ENCODE data around the gene EIF3B.

Gene EIF3B

GRCh38 chr7:2354939-2355704 is 495 bp downstream of the EIF3B start:
- TF ChIP-seq FOXP2 (optimal IDR thresholded peaks at IDR 0.05; ENCODE audit: borderline replicate concordance, extremely low read depth, extremely low read length, insufficient read depth): no peak
- 0 out of 4 replicates have a peak, but pooled peaks of 1 of the 2 experiments have one; percentile 28 for TF ChIP-seq REST (IDR thresholded peaks at IDR 0.05; ENCODE audit: insufficient read depth in 1 of 2, low read depth in 2 of 2, low read length in 2 of 2)
- TF ChIP-seq TAF1 (IDR thresholded peaks at IDR 0.05; ENCODE audit: borderline replicate concordance, insufficient read depth, low read length): no peak
- TF ChIP-seq SIN3A (IDR thresholded peaks at IDR 0.05; ENCODE audit: borderline replicate concordance, insufficient read depth, low read length): peak; percentile 18; the same call in 1 of the 2 replicates
- no peak for TF ChIP-seq POLR2AphosphoS5 (IDR thresholded peaks at IDR 0.05; ENCODE audit: low read depth, low read length)

GRCh38 chr7:2355705-2356008 is 1.0 kb downstream of the EIF3B start:
- TF ChIP-seq FOXP2 (optimal IDR thresholded peaks at IDR 0.05; ENCODE audit: borderline replicate concordance, extremely low read depth, extremely low read length, insufficient read depth) (no peak), SIN3A (IDR thresholded peaks at IDR 0.05; ENCODE audit: borderline replicate concordance, insufficient read depth, low read length) (no peak), TAF1 (IDR thresholded peaks at IDR 0.05; ENCODE audit: borderline replicate concordance, insufficient read depth, low read length) (no peak), POLR2AphosphoS5 (IDR thresholded peaks at IDR 0.05; ENCODE audit: low read depth, low read length) (no peak)

DNA sequence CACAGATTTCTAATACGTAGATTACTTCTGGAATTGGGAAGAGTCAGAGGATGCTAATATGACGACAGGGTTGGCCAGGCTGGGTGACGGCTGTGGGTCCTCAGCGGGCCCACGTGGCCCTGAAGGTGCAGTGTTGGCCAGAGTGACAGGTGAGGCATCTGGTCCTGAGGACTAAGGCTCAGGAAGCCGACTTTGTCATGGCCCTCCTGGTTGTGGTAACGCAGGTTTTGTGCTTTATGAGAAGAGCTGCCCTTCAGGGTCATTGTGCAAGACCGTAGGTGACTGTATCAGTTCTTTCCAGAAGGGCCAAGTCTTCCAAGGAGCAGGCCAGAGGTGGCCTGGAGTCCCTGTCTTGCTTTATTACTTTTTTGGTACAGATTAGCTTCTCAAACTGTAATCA is 2.5 kb downstream of the EIF3B start:
- TF ChIP-seq POLR2AphosphoS5 (IDR thresholded peaks at IDR 0.05; ENCODE audit: low read depth, low read length): no peak
- TF ChIP-seq SIN3A (IDR thresholded peaks at IDR 0.05; ENCODE audit: borderline replicate concordance, insufficient read depth, low read length): no peak
- no peak for TF ChIP-seq TAF1 (IDR thresholded peaks at IDR 0.05; ENCODE audit: borderline replicate concordance, insufficient read depth, low read length)
- TF ChIP-seq REST (IDR thresholded peaks at IDR 0.05; ENCODE audit: insufficient read depth in 1 of 2, low read depth in 2 of 2, low read length in 2 of 2): no peak
- TF ChIP-seq FOXP2 (optimal IDR thresholded peaks at IDR 0.05; ENCODE audit: borderline replicate concordance, extremely low read depth, extremely low read length, insufficient read depth): no peak

GRCh38 chr7:2357571-2357970 is 2.9 kb downstream of the EIF3B start:
- TF ChIP-seq POLR2AphosphoS5 (IDR thresholded peaks at IDR 0.05; ENCODE audit: low read depth, low read length) (no peak), REST (IDR thresholded peaks at IDR 0.05; ENCODE audit: insufficient read depth in 1 of 2, low read depth in 2 of 2, low read length in 2 of 2) (no peak), SIN3A (IDR thresholded peaks at IDR 0.05; ENCODE audit: borderline replicate concordance, insufficient read depth, low read length) (no peak), FOXP2 (optimal IDR thresholded peaks at IDR 0.05; ENCODE audit: borderline replicate concordance, extremely low read depth, extremely low read length, insufficient read depth) (no peak), TAF1 (IDR thresholded peaks at IDR 0.05; ENCODE audit: borderline replicate concordance, insufficient read depth, low read length) (no peak)

- no peak for TF ChIP-seq FOXP2 (optimal IDR thresholded peaks at IDR 0.05; ENCODE audit: borderline replicate concordance, extremely low read depth, extremely low read length, insufficient read depth)
- no peak for TF ChIP-seq SIN3A (IDR thresholded peaks at IDR 0.05; ENCODE audit: borderline replicate concordance, insufficient read depth, low read length)
- no peak for TF ChIP-seq REST (IDR thresholded peaks at IDR 0.05; ENCODE audit: insufficient read depth in 1 of 2, low read depth in 2 of 2, low read length in 2 of 2)
- no peak for TF ChIP-seq TAF1 (IDR thresholded peaks at IDR 0.05; ENCODE audit: borderline replicate concordance, insufficient read depth, low read length)
- TF ChIP-seq POLR2AphosphoS5 (IDR thresholded peaks at IDR 0.05; ENCODE audit: low read depth, low read length): no peak
Measured at GRCh38 chr7:2358968-2359527, 4.4 kb downstream of the EIF3B start.

Measured in PFSK-1 (cell line).